Endothelial cell (in vitro differentiated cells): ENCODE results near the gene FMNL3. TPM values are rescaled to one million over a fixed set of nuclear protein-coding genes. Genes with fewer than 3 reads are reported as not detected.

ENCODE experiments used
- DNase-seq: peaks from one replicate; pipeline ENCODE4 v3.0.0; 2021; ENCODE audit warnings: low spot score
- H3K27ac Mint-ChIP-seq: one replicate; pipeline ENCODE4 v1.8.0; 2021; ENCODE audit warnings: mixed read lengths, inconsistent platforms; ENCODE audit not compliant: unreplicated experiment
- H3K27me3 Mint-ChIP-seq: one replicate; pipeline ENCODE4 v1.8.0; 2021; ENCODE audit warnings: mild to moderate bottlenecking, moderate library complexity, mixed read lengths, inconsistent platforms; ENCODE audit not compliant: unreplicated experiment
- H3K36me3 Mint-ChIP-seq: one replicate; pipeline ENCODE4 v1.8.0; 2021; ENCODE audit warnings: mild to moderate bottlenecking, low read depth, mixed read lengths, inconsistent platforms; ENCODE audit not compliant: unreplicated experiment
- H3K4me1 Mint-ChIP-seq: one replicate; pipeline ENCODE4 v1.8.0; 2021; ENCODE audit warnings: mild to moderate bottlenecking, mixed read lengths, inconsistent platforms; ENCODE audit not compliant: unreplicated experiment
- H3K4me3 Mint-ChIP-seq: one replicate; pipeline ENCODE4 v1.8.0; 2021; ENCODE audit warnings: mild to moderate bottlenecking, mixed read lengths, inconsistent platforms; ENCODE audit not compliant: unreplicated experiment
- H3K9me3 Mint-ChIP-seq: one replicate; pipeline ENCODE4 v1.8.0; 2021; ENCODE audit warnings: mixed read lengths, inconsistent platforms; ENCODE audit not compliant: unreplicated experiment
- total RNA-seq: library from RNA; stranded (reverse); fragmentation: NEBNext Ultra II Directional; extraction: Animal tissue kit (Norgen Biotek cat#: 25700); gene quantifications from one replicate; pipeline ENCODE4 v1.2.1, GENCODE V29; 2021; ENCODE audit not compliant: unreplicated experiment
- TF ChIP-seq, protein P1 (sequence below): fragments of 200-600 bp; sonication (generic); IDR thresholded peaks from one replicate; pipeline ENCODE4 v1.5.0; 2021; ENCODE audit warnings: antibody characterized with exemption; ENCODE audit not compliant: unreplicated experiment

FMNL3 gene
- total RNA-seq, 1 donor from 2014 or later: 194 TPM

DNA sequence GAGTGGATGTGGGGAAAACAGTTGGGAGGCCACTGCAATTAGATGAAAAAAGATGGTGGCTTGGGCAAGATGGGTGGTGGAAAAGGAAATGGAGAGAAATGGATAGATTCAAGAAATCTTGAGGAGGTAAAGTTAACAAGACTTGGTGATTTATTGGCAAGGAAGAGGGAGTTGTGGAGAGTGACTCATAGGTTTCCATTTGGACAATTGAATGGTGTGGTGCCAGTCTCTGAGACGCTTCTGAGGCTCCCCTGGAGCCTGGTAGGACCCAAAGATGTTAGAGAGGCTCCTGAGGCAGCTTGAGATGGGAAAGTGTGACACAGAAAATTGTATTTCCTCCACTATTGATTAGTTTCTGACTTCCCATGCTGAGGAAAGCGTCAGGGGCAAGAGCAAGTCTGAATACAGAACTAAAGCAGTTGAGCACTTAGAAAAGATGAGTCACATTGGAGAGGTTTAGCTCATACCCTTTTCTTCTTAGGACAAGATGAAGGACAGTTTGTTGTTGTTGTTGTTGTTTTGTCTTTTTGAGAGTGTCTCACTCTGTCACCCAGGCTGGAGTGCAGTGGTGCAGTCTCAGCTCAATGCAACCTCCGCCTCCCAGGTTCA lies 79.3 kb downstream of the FMNL3 start:
- peaks cover 21% of the 10 kb centered on the region for H3K27me3 Mint-ChIP-seq
- no peak overlapping the region for H3K4me3 Mint-ChIP-seq
- peaks cover 20% of the 10 kb centered on the region for H3K36me3 Mint-ChIP-seq
- no peak overlapping the region for H3K27ac Mint-ChIP-seq
- no peaks in the 10 kb centered on the region for H3K9me3 Mint-ChIP-seq
- TF ChIP-seq, protein P1, sequence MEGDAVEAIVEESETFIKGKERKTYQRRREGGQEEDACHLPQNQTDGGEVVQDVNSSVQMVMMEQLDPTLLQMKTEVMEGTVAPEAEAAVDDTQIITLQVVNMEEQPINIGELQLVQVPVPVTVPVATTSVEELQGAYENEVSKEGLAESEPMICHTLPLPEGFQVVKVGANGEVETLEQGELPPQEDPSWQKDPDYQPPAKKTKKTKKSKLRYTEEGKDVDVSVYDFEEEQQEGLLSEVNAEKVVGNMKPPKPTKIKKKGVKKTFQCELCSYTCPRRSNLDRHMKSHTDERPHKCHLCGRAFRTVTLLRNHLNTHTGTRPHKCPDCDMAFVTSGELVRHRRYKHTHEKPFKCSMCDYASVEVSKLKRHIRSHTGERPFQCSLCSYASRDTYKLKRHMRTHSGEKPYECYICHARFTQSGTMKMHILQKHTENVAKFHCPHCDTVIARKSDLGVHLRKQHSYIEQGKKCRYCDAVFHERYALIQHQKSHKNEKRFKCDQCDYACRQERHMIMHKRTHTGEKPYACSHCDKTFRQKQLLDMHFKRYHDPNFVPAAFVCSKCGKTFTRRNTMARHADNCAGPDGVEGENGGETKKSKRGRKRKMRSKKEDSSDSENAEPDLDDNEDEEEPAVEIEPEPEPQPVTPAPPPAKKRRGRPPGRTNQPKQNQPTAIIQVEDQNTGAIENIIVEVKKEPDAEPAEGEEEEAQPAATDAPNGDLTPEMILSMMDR: no peak
- no peak for DNase-seq
- H3K4me1 Mint-ChIP-seq: peaks cover 19% of the 10 kb centered on the region

DNA sequence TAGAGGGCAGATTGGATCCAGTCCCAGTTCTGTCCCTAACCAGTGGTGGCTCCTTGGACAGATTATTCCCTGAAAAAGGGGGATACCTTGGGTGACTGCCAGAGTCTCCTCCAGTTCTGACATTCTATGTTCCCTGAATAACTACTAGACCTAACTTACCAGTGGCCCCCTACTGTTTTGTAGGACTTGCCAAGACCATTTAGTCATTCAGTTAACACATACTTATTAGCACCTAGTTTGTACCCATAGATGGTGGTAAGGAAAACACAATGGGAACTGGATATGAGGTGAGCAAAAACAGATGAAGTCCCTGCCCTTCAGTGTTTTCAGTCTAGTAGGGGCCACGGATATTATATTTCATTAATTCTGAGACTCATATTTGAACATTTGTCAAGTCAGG lies 80.4 kb downstream of the FMNL3 start:
- H3K9me3 Mint-ChIP-seq: no peaks in the 10 kb centered on the region
- DNase-seq: no peak
- TF ChIP-seq, protein P1: no peak
- H3K4me1 Mint-ChIP-seq: peaks cover 20% of the 10 kb centered on the region
- no peak overlapping the region for H3K27ac Mint-ChIP-seq
- peaks cover 16% of the 10 kb centered on the region for H3K36me3 Mint-ChIP-seq
- H3K27me3 Mint-ChIP-seq: peaks cover 18% of the 10 kb centered on the region
- H3K4me3 Mint-ChIP-seq: no peak overlapping the region

DNA sequence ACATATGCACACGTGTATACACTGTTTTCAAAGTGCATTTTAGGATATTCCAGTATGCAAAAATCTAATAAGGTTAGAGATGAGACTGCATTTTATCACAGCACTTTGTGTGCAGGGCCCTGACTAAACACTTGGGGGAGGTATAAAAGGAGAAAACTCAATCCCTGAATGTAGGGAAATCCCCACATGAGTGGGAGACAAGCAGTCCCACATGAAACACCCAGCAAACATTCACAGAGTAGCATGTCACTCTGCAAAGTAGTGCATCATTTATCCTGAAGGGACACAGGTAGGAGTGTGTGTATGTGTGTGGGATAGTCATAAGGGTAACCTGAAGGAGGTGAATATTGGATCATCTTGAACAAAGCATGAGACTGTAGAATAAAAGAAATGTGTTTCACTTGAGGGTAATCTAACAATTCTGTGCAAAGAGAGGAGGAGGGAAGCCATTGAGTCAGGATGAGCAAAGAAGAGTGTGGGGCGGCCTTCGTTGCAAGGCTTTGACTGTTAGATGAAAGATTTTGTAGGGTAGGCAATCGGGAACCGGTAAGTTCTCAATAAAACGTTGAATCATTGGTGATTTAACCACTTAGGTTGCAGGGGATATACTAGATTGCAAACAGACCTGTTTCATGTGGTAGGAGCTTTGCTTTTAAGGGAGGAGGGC lies 80.9 kb downstream of the FMNL3 start:
- TF ChIP-seq, protein P1: no peak
- Mint-ChIP-seq H3K36me3 (peaks cover 14% of the 10 kb centered on the region), H3K27me3 (peaks cover 16% of the 10 kb centered on the region), H3K4me3 (no peak overlapping the region), H3K9me3 (no peaks in the 10 kb centered on the region), H3K4me1 (peaks cover 23% of the 10 kb centered on the region), H3K27ac (no peak overlapping the region)
- no peak for DNase-seq

DNA sequence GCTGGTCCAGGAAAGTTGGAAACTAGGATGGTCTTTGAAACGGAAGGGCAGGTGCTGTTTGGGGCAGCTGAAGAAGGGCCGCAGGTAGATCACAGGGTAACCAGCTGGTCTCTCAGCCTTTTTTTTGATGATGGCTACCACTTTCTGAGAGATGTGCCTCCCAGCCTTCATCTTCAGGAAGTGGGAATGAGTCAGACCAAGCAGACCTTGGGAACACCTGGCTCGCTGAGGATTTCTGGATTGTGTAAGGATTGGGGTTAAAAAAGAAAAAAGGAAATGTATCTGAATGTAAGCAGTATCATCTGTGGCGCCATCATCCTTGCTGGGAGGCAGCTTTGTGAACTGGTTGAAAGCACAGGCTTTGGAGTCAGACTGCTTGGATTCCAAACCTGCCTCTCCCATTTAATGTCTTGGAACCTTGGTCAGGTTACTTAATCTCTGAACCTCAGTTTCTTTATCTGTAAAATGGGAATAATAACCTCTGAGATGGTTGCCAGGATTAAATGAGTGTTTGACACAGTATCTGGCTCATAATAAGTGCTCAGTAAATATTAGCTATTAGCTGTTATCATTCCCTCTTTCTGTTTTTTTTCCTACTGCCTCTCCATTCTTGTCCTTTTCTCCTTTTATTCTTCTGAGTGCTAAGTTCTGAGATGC lies 82.2 kb downstream of the FMNL3 start:
- TF ChIP-seq, protein P1: no peak
- Mint-ChIP-seq H3K36me3 (peaks cover 14% of the 10 kb centered on the region), H3K9me3 (no peaks in the 10 kb centered on the region), H3K27ac (peak overlapping the region; percentile 63), H3K4me3 (peak overlapping the region; percentile 52), H3K27me3 (peaks cover 15% of the 10 kb centered on the region), H3K4me1 (peaks cover 23% of the 10 kb centered on the region)
- DNase-seq: no peak
